DOHH2 (cell line): ENCODE data around the gene GALNT2.

ENCODE experiments used
- H3F3A ChIP-seq: fragments of 200-600 bp; sonication (generic), shearing (Covaris generic); 2 replicates; pipeline ENCODE4 v1.6.0; 2016; ENCODE audit warnings: antibody characterized with exemption, mild to moderate bottlenecking; ENCODE audit not compliant: control insufficient read depth, insufficient read depth
- H3K27ac ChIP-seq: fragments of 200-600 bp; sonication (generic); 2 replicates; pipeline ENCODE4 v1.5.1; 2014; ENCODE audit warnings: low read depth, mild to moderate bottlenecking, low read length, moderate library complexity
- H3K27me3 ChIP-seq: fragments of 200-600 bp; sonication (generic); 2 replicates; pipeline ENCODE4 v1.6.1; 2014; ENCODE audit warnings: mild to moderate bottlenecking, low read length, mixed read lengths; ENCODE audit not compliant: control insufficient read depth
- H3K36me3 ChIP-seq: fragments of 200-600 bp; sonication (generic); 2 replicates; pipeline ENCODE4 v1.6.1; 2014; ENCODE audit warnings: mild to moderate bottlenecking, low read length, moderate library complexity, mixed read lengths; ENCODE audit not compliant: control insufficient read depth
- H3K4me1 ChIP-seq: fragments of 200-600 bp; sonication (generic); 2 replicates; pipeline ENCODE4 v1.6.1; 2014; ENCODE audit warnings: mild to moderate bottlenecking, low read length, mixed read lengths; ENCODE audit not compliant: control insufficient read depth
- H3K4me2 ChIP-seq: fragments of 200-600 bp; sonication (generic); 2 replicates; pipeline ENCODE4 v1.6.0; 2014; ENCODE audit warnings: mild to moderate bottlenecking, low read length, moderate library complexity
- H3K4me3 ChIP-seq: fragments of 200-600 bp; sonication (generic); 2 replicates; pipeline ENCODE4 v1.5.1; 2014; ENCODE audit warnings: mild to moderate bottlenecking, low read length, mixed read lengths
- H3K79me2 ChIP-seq: fragments of 200-600 bp; sonication (generic); 2 replicates; pipeline ENCODE4 v1.6.1; 2014; ENCODE audit warnings: mild to moderate bottlenecking, low read length, mixed read lengths; ENCODE audit not compliant: control insufficient read depth
- H3K9me2 ChIP-seq: fragments of 200-600 bp; sonication (generic); replicated peaks from 2 replicates; pipeline ENCODE4 v1.6.1; 2014; ENCODE audit warnings: mild to moderate bottlenecking, low read length, mixed read lengths; ENCODE audit not compliant: control insufficient read depth
- H3K9me3 ChIP-seq: fragments of 200-600 bp; sonication (generic); 2 replicates; pipeline ENCODE4 v1.6.1; 2014; ENCODE audit warnings: antibody characterized with exemption, low read length, mixed read lengths; ENCODE audit not compliant: control insufficient read depth, insufficient read depth
- H4K20me1 ChIP-seq: fragments of 200-600 bp; sonication (generic); 2 replicates; pipeline ENCODE4 v1.6.0; 2014; ENCODE audit warnings: low read depth, mild to moderate bottlenecking, antibody characterized with exemption, low read length, moderate library complexity; ENCODE audit not compliant: control insufficient read depth, insufficient read depth
- EZH2phosphoT487 ChIP-seq: fragments of 200-600 bp; sonication (generic); IDR thresholded peaks from 2 replicates; pipeline ENCODE4 v1.6.1; 2017; ENCODE audit warnings: borderline replicate concordance, mild to moderate bottlenecking, antibody characterized with exemption, low read length, moderate library complexity, mixed read lengths
- TF ChIP-seq, protein P1 (sequence below): fragments of 200-600 bp; sonication (generic); IDR thresholded peaks from one replicate; pipeline ENCODE4 v1.5.1; 2014; ENCODE audit warnings: antibody characterized with exemption, mild to moderate bottlenecking, low read depth, low read length; ENCODE audit not compliant: poor library complexity, severe bottlenecking

GALNT2 gene

DNA sequence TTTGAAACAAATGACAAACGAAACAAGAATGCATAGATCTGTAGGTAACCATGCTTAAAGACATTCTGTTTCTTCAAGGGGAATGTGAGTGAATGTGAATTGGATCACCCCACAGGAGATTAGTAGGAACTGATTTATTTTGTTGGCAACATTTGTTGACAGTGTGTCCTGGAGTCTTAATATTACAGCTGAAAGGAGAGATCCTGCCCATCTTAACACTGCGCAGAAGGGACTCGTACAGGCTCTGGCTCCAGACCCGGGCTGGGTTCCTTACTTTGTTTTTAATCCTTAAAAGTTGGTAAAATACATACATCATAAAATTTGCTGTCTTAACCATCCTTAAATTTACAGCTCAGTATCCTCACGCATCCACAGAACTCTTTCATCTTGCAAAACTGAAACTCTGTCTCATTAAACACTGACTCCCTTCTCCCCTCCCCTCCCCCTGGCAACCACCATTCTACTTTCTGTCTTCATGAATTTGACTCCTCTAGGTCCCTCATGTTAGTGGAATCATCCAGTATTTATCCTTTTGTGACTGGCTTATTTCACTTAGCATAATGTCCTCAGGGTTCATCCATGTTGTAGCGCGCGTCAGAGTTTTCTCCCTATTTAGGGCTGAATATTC, 74.1 kb downstream of the GALNT2 start:
- no peaks in the 10 kb centered on the region for H3K27me3 ChIP-seq
- H3K4me3 ChIP-seq: no peak overlapping the region
- no peaks in the 10 kb centered on the region for H3K9me2 ChIP-seq
- no peaks in the 10 kb centered on the region for H4K20me1 ChIP-seq
- H3K36me3 ChIP-seq: no peaks in the 10 kb centered on the region
- no peak overlapping the region for H3K4me2 ChIP-seq
- peaks cover 75% of the 10 kb centered on the region for H3K79me2 ChIP-seq
- TF ChIP-seq, protein P1, sequence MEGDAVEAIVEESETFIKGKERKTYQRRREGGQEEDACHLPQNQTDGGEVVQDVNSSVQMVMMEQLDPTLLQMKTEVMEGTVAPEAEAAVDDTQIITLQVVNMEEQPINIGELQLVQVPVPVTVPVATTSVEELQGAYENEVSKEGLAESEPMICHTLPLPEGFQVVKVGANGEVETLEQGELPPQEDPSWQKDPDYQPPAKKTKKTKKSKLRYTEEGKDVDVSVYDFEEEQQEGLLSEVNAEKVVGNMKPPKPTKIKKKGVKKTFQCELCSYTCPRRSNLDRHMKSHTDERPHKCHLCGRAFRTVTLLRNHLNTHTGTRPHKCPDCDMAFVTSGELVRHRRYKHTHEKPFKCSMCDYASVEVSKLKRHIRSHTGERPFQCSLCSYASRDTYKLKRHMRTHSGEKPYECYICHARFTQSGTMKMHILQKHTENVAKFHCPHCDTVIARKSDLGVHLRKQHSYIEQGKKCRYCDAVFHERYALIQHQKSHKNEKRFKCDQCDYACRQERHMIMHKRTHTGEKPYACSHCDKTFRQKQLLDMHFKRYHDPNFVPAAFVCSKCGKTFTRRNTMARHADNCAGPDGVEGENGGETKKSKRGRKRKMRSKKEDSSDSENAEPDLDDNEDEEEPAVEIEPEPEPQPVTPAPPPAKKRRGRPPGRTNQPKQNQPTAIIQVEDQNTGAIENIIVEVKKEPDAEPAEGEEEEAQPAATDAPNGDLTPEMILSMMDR: no peak
- no peaks in the 10 kb centered on the region for H3K9me3 ChIP-seq
- peaks cover 37% of the 10 kb centered on the region for H3K4me1 ChIP-seq
- H3K27ac ChIP-seq: no peak overlapping the region
- peaks cover 4% of the 10 kb centered on the region for H3F3A ChIP-seq

DNA sequence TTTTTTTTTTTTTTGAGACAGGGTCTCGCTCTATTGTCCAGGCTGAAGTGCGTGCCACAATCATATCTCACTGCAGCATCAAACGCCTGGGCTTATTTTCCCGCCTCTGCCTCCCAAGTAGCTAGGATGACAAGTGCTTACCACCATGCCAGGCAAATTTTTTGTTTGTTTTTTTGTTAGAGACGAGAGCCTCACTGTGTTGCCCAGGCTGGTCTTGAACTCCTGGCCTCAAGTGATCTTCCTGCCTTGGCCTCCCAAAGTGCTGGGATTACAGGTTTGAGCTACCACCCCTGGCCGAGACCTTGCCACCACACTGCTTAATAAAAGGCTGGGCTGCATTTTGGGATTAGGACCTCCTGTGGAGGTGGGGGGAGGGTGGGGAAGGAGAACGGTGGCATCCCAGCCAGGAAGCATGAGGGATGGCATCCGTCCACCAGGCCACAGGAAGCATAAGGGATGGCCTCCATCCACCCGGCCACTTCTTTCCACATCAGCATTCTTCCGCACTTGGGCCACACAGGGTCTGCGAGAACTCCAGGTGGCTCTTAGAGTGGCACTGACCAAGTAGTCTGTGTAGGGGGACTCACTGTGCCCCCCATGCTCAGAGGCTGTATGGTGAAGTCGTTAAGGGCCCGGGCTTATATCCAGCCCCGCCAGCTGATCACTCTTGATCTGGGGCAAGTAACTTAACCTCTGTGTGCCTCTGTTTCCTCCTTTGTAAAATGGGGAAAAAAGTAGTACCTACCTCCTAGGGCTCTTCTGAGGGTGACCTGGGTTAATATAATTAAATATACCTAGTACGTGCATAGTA, 75.0 kb downstream of the GALNT2 start:
- no peak for TF ChIP-seq EZH2phosphoT487
- TF ChIP-seq, protein P1: no peak
- peaks cover 7% of the 10 kb centered on the region for H3F3A ChIP-seq
- H3K79me2 ChIP-seq: peaks cover 75% of the 10 kb centered on the region
- H3K4me2 ChIP-seq: no peak overlapping the region
- no peaks in the 10 kb centered on the region for H4K20me1 ChIP-seq
- no peaks in the 10 kb centered on the region for H3K9me3 ChIP-seq
- H3K27ac ChIP-seq: no peak overlapping the region
- no peaks in the 10 kb centered on the region for H3K36me3 ChIP-seq
- no peaks in the 10 kb centered on the region for H3K27me3 ChIP-seq
- H3K4me3 ChIP-seq: no peak overlapping the region
- peaks cover 45% of the 10 kb centered on the region for H3K4me1 ChIP-seq
- no peaks in the 10 kb centered on the region for H3K9me2 ChIP-seq

DNA sequence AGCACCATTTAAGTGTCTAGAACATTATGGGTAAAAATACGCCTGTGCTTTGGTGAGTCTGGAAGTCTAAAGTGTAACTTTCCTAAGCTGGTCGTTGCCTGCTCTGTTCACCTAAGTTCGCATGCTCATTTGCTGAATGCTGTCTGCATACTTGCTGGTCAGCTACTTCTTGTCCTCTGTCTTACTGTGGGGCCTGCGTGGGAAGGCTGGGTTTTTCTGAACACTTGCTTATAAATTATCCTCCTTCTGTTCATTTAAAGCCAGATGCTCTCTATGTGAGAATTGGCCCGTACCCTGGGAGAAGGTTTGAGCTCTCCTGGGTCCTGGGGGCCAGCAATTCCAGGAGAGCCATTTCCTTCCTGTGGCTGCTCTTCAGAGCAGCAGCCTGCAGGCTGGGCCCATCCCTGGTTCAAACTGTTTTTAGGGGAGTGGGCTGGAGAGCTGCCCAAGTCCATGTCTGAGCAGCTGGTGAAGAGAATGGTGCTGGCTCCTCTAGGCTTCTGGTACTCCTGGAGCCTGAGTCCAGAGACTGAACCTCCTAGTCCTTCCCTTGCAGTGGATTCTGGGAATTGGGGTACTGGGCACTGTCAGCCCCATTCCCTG, 75.7 kb downstream of the GALNT2 start:
- Histone ChIP-seq H3F3A (peaks cover 7% of the 10 kb centered on the region), H3K9me2 (no peaks in the 10 kb centered on the region), H3K36me3 (no peaks in the 10 kb centered on the region), H3K27me3 (no peaks in the 10 kb centered on the region), H4K20me1 (no peaks in the 10 kb centered on the region), H3K4me1 (peaks cover 52% of the 10 kb centered on the region), H3K4me2 (no peak overlapping the region), H3K27ac (no peak overlapping the region), H3K4me3 (no peak overlapping the region), H3K79me2 (peaks cover 77% of the 10 kb centered on the region), H3K9me3 (no peaks in the 10 kb centered on the region)
- TF ChIP-seq, protein P1: no peak
- no peak for TF ChIP-seq EZH2phosphoT487
